ENCODE measurements around the gene LAMTOR3.

LAMTOR3 gene

DNA sequence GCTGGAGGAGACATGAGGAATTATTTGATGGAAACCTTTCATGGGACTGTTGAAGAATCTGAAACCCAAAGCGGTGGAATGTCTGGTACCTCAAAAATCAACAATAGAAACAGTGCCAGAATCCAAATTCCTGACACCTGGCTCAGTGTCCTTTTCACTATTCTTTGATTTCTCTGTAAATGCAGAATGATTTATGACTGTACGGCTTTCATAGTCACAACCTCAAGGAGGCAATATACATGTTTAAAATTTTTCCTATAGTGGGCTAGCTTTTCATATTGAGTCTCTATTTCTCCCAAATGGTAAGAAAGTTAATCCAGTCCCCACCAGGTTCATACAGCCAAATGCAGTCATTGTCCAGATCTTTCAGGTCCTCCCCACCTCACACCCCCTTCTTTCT is 58.3 kb downstream of the LAMTOR3 start:
- no peak for TF ChIP-seq OSR1 (CRISPR knock-in tag; IDR thresholded peaks at IDR 0.05)
- TF ChIP-seq, protein P1, sequence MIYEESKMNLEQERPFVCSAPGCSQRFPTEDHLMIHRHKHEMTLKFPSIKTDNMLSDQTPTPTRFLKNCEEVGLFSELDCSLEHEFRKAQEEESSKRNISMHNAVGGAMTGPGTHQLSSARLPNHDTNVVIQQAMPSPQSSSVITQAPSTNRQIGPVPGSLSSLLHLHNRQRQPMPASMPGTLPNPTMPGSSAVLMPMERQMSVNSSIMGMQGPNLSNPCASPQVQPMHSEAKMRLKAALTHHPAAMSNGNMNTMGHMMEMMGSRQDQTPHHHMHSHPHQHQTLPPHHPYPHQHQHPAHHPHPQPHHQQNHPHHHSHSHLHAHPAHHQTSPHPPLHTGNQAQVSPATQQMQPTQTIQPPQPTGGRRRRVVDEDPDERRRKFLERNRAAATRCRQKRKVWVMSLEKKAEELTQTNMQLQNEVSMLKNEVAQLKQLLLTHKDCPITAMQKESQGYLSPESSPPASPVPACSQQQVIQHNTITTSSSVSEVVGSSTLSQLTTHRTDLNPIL (CRISPR knock-in tag; IDR thresholded peaks at IDR 0.05; ENCODE audit: low read depth) = no peak
- TF ChIP-seq ZNF70 (CRISPR knock-in tag; IDR thresholded peaks at IDR 0.05) = no peak
- no peak for TF ChIP-seq RARB (CRISPR knock-in tag; IDR thresholded peaks at IDR 0.05)
- TF ChIP-seq TOX (CRISPR knock-in tag; IDR thresholded peaks at IDR 0.05; ENCODE audit: borderline replicate concordance) = no peak
- no peak for TF ChIP-seq CSDC2 (CRISPR knock-in tag; IDR thresholded peaks at IDR 0.05)
- ATAC-seq = no peak

DNA sequence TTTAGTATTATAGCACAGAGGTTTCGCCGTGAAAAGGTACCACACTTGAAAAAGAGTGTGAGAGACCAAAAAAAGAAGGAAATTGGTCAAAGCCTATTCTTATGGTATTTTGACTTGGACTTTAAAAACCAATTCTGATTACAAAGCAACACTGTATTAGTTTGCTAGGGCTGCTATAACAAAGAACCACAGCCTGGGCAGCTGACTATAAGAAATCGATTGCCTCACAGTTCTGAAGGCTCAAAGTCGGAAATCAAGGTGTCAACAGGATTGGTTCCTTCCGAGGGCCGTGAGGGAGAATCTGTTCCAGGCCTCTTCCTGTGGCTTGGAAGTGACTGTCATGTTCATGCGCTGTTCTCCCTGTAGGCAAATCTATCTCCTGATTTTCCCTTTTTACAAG is 59.7 kb downstream of the LAMTOR3 start:
- ATAC-seq = no peak

DNA sequence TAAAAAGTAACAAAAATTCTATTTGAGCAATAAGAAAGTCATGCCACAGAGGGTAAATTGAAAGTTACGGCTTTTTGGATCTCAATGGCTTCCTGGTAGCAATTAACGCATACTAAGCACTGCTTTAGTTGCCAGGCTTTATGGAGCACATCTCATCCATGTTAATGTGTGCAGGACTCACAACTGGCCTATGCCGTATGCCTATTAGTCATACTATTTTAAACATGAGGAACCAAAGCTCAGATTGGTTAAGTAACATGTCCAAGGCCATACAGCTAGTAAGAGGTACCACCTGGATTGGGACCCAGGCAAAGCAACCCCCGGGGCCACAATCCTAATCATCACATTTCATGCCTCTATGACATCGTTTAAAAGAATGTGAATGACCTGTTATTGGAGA is 60.5 kb downstream of the LAMTOR3 start:
- TF ChIP-seq, protein P2, sequence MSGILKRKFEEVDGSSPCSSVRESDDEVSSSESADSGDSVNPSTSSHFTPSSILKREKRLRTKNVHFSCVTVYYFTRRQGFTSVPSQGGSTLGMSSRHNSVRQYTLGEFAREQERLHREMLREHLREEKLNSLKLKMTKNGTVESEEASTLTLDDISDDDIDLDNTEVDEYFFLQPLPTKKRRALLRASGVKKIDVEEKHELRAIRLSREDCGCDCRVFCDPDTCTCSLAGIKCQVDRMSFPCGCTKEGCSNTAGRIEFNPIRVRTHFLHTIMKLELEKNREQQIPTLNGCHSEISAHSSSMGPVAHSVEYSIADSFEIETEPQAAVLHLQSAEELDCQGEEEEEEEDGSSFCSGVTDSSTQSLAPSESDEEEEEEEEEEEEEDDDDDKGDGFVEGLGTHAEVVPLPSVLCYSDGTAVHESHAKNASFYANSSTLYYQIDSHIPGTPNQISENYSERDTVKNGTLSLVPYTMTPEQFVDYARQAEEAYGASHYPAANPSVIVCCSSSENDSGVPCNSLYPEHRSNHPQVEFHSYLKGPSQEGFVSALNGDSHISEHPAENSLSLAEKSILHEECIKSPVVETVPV (CRISPR knock-in tag; IDR thresholded peaks at IDR 0.05) = no peak
- TF ChIP-seq, protein P3, sequence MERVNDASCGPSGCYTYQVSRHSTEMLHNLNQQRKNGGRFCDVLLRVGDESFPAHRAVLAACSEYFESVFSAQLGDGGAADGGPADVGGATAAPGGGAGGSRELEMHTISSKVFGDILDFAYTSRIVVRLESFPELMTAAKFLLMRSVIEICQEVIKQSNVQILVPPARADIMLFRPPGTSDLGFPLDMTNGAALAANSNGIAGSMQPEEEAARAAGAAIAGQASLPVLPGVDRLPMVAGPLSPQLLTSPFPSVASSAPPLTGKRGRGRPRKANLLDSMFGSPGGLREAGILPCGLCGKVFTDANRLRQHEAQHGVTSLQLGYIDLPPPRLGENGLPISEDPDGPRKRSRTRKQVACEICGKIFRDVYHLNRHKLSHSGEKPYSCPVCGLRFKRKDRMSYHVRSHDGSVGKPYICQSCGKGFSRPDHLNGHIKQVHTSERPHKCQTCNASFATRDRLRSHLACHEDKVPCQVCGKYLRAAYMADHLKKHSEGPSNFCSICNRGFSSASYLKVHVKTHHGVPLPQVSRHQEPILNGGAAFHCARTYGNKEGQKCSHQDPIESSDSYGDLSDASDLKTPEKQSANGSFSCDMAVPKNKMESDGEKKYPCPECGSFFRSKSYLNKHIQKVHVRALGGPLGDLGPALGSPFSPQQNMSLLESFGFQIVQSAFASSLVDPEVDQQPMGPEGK (CRISPR knock-in tag; IDR thresholded peaks at IDR 0.05; ENCODE audit: borderline replicate concordance) = no peak
- no peak for TF ChIP-seq PPARA (CRISPR knock-in tag; IDR thresholded peaks at IDR 0.05; ENCODE audit: borderline replicate concordance)
- no peak for TF ChIP-seq RARB (CRISPR knock-in tag; IDR thresholded peaks at IDR 0.05)
- TF ChIP-seq BACH2 (CRISPR knock-in tag; IDR thresholded peaks at IDR 0.05; ENCODE audit: borderline replicate concordance) = no peak
- no peak for TF ChIP-seq ZNF70 (CRISPR knock-in tag; IDR thresholded peaks at IDR 0.05)
- no peak for TF ChIP-seq ARNTL (CRISPR knock-in tag; IDR thresholded peaks at IDR 0.05; ENCODE audit: borderline replicate concordance, low read depth)
- no peak for TF ChIP-seq ZFP30 (CRISPR knock-in tag; IDR thresholded peaks at IDR 0.05)
- TF ChIP-seq, protein P4, sequence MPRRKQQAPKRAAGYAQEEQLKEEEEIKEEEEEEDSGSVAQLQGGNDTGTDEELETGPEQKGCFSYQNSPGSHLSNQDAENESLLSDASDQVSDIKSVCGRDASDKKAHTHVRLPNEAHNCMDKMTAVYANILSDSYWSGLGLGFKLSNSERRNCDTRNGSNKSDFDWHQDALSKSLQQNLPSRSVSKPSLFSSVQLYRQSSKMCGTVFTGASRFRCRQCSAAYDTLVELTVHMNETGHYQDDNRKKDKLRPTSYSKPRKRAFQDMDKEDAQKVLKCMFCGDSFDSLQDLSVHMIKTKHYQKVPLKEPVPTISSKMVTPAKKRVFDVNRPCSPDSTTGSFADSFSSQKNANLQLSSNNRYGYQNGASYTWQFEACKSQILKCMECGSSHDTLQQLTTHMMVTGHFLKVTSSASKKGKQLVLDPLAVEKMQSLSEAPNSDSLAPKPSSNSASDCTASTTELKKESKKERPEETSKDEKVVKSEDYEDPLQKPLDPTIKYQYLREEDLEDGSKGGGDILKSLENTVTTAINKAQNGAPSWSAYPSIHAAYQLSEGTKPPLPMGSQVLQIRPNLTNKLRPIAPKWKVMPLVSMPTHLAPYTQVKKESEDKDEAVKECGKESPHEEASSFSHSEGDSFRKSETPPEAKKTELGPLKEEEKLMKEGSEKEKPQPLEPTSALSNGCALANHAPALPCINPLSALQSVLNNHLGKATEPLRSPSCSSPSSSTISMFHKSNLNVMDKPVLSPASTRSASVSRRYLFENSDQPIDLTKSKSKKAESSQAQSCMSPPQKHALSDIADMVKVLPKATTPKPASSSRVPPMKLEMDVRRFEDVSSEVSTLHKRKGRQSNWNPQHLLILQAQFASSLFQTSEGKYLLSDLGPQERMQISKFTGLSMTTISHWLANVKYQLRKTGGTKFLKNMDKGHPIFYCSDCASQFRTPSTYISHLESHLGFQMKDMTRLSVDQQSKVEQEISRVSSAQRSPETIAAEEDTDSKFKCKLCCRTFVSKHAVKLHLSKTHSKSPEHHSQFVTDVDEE (CRISPR knock-in tag; IDR thresholded peaks at IDR 0.05) = no peak
- TF ChIP-seq CSDC2 (CRISPR knock-in tag; IDR thresholded peaks at IDR 0.05) = no peak
- TF ChIP-seq TOX (CRISPR knock-in tag; IDR thresholded peaks at IDR 0.05; ENCODE audit: borderline replicate concordance) = no peak
- TF ChIP-seq ZFP3 (CRISPR knock-in tag; IDR thresholded peaks at IDR 0.05) = no peak
- TF ChIP-seq ZNF565 (CRISPR knock-in tag; conservative IDR thresholded peaks at IDR 0.05; ENCODE audit: low read depth) = no peak
- TF ChIP-seq, protein P1 (CRISPR knock-in tag; IDR thresholded peaks at IDR 0.05; ENCODE audit: low read depth) = no peak
- TF ChIP-seq OSR1 (CRISPR knock-in tag; IDR thresholded peaks at IDR 0.05) = no peak
- no peak for TF ChIP-seq GLIS3 (CRISPR knock-in tag; IDR thresholded peaks at IDR 0.05)
- no peak for TF ChIP-seq ZNF8 (CRISPR knock-in tag; IDR thresholded peaks at IDR 0.05)
- TF ChIP-seq ESRRG (CRISPR knock-in tag; IDR thresholded peaks at IDR 0.05) = no peak
- no peak for ATAC-seq

More for the DNA sequence above, 59.7 kb downstream of the LAMTOR3 start:
- no peak for TF ChIP-seq ZNF70 (CRISPR knock-in tag; IDR thresholded peaks at IDR 0.05)
- TF ChIP-seq OSR1 (CRISPR knock-in tag; IDR thresholded peaks at IDR 0.05) = no peak
- TF ChIP-seq, protein P5, sequence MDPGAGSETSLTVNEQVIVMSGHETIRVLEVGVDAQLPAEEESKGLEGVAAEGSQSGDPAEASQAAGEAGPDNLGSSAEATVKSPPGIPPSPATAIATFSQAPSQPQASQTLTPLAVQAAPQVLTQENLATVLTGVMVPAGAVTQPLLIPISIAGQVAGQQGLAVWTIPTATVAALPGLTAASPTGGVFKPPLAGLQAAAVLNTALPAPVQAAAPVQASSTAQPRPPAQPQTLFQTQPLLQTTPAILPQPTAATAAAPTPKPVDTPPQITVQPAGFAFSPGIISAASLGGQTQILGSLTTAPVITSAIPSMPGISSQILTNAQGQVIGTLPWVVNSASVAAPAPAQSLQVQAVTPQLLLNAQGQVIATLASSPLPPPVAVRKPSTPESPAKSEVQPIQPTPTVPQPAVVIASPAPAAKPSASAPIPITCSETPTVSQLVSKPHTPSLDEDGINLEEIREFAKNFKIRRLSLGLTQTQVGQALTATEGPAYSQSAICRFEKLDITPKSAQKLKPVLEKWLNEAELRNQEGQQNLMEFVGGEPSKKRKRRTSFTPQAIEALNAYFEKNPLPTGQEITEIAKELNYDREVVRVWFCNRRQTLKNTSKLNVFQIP (CRISPR knock-in tag; IDR thresholded peaks at IDR 0.05; ENCODE audit: borderline replicate concordance, low read depth) = no peak
- no peak for TF ChIP-seq RARB (CRISPR knock-in tag; IDR thresholded peaks at IDR 0.05)
- no peak for TF ChIP-seq BACH2 (CRISPR knock-in tag; IDR thresholded peaks at IDR 0.05; ENCODE audit: borderline replicate concordance)
- no peak for TF ChIP-seq CSDC2 (CRISPR knock-in tag; IDR thresholded peaks at IDR 0.05)
